ENCODE measurements around the gene DNM2. TPM values are rescaled to one million over a fixed set of nuclear protein-coding genes. Genes with fewer than 3 reads are reported as not detected.
A peak's percentile ranks its signal among the peaks of the same experiment; 100 is the strongest.
"Not testable (repeated sequence)": the region's sequence is repeated elsewhere in the genome, so short reads cannot be mapped to it uniquely, and the experiment has no call there.

The DNM2 gene
- 100 to 1,000 TPM; 403 to 422 TPM for total RNA-seq

DNA sequence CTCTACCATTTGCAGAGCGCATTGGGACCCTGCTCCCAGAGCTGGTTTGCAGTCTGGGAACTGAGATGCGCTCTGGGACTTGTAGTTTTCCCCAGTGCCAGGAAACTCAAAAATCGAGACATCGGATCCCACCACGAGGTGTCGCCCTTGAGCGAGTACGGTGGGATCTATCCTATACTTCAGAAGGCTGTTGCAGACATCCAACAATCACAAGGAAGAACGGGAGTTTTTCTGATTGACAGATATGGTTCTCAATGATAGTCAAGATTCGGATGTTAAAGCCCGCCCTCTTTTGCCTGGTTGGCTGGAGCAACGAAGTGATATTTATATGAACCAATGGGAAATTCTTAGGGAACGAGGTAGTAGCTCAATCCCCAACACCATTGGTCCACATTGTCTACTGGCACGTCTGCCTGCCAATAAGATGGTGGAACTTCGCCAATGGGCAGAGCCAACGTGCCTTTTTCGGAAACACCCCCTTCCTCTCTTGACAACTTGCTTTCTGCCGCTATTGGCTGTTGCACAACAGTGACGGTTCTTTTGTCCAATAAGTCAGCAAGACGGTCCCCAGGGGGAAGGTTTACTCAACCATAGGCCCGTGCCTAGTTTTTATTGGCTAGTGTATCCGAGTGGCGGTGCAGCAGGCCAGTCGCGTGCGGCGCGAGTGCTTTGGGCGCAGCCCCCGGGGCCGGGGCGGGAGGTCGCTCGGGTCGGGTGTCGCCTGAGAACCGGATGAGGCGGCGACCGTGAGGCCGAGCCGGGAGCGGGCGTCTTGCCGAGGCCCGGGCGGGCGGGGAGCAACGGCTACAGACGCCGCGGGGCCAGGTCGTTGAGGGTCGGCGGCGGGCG is at the start of gene DNM2:
DNM2 (plus strand) TSS at position 724 of the 849 bp plus-strand sequence. CDS start 164 bp downstream, outside the sequence.
- Mint-ChIP-seq H3K4me1 (ENCODE audit: low read depth in 2 of 2) (peaks cover 23 to 27% of the 10 kb centered on the region in 2 donors), H3K27ac (peak within 1 kb of the TSS; percentile 84 to 91)

DNA sequence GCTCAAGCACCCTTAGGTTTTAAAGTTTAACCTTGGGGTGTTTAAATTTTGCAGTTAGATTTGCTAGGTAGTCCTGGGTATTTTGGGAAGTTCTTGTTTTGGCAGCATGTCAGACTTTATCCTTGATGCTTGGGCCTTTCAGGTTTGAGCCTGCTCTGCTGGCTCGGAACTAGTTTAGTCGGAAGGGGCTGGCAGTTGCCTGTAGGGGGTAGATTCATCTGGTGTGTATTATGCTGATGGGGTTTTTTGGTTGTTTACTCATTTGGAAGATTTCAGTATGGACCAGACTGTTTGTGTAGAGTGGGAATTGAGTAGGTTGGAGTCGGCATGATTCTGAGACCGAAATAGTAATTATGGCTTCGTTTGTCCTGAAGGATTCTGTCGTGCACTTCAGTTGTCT is 48.6 kb upstream of the DNM2 start:
- no peak for ATAC-seq
- H3K36me3 Mint-ChIP-seq: no peaks in the 10 kb centered on the region
- no peaks in the 10 kb centered on the region for H3K9me3 Mint-ChIP-seq
- H3K27ac Mint-ChIP-seq: peak overlapping the region in 1 of 2 donors; percentile 20
- no peaks in the 10 kb centered on the region for H3K27me3 Mint-ChIP-seq
- no peak overlapping the region for H3K4me3 Mint-ChIP-seq
- no peak for DNase-seq (ENCODE audit: low spot score)
- peaks cover 28 to 32% of the 10 kb centered on the region in 2 donors for H3K4me1 Mint-ChIP-seq (ENCODE audit: low read depth in 2 of 2)

More for the DNA sequence above, at the start of gene DNM2:
- Mint-ChIP-seq H3K4me3 (peak within 1 kb of the TSS; percentile 100), H3K9me3 (no peaks in the 10 kb centered on the region), H3K36me3 (peaks cover 4% of the 10 kb centered on the region), H3K27me3 (no peaks in the 10 kb centered on the region)
- DNase-seq (ENCODE audit: low spot score) (peak; percentile 100), ATAC-seq (peak; percentile 94 to 95)

DNA sequence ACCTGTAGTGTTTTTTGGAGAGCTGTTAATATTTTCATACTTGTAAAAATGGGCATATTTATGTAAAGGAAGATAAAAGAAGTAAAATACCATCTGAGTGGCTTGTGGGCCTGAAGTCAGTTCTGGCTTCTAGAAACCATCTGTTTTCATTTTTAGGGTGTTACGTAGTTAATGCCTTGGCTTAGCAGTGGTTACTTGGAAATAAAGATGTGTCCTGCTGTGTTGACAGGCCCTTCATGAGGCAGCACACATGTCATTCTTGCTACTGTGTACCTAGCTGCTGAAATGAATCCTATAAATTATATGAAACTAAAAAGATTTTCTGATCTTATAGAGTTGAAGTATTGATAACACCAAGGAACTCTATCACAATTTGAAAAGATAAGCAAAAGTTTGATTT is 47.7 kb upstream of the DNM2 start:
- Mint-ChIP-seq H3K27ac (peak overlapping the region in 1 of 2 donors; percentile 20), H3K27me3 (no peaks in the 10 kb centered on the region), H3K4me3 (no peak overlapping the region), H3K36me3 (no peaks in the 10 kb centered on the region), H3K9me3 (no peaks in the 10 kb centered on the region), H3K4me1 (ENCODE audit: low read depth in 2 of 2) (peaks cover 28 to 30% of the 10 kb centered on the region in 2 donors)
- no peak for ATAC-seq
- no peak for DNase-seq (ENCODE audit: low spot score)

DNA sequence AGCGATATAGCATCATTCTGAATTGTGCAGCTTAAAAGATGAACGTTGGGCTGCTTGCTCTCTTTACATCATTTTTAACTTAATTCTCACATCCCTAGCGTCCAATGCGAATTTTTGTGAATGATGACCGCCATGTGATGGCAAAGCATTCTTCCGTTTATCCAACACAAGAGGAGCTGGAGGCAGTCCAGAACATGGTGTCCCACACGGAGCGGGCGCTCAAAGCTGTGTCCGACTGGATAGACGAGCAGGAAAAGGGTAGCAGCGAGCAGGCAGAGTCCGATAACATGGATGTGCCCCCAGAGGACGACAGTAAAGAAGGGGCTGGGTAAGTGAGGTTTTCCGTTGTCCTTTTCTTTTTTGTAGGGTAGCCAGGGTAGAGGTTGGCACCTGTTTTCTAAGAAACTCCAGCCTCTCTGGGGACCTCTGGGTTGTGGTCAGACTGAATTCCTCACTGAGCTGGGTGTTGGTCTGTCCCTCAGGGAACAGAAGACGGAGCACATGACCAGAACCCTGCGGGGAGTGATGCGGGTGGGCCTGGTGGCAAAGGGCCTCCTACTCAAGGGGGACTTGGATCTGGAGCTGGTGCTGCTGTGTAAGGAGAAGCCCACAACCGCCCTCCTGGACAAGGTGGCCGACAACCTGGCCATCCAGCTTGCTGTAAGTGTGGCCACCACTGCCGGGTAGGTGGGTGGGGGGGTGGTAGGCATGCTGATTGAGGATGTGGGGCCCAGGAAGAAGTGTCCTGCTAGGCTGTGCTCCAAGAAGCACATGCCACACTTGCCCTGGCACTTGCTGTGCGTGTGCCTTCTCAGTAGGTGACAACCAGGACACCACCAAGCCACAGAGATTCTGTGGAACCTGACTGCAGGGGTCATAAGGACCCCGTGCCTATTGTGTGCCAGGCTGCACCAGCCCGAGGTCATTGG is 46.7 kb upstream of the DNM2 start:
- H3K27ac Mint-ChIP-seq: no peak overlapping the region

DNA sequence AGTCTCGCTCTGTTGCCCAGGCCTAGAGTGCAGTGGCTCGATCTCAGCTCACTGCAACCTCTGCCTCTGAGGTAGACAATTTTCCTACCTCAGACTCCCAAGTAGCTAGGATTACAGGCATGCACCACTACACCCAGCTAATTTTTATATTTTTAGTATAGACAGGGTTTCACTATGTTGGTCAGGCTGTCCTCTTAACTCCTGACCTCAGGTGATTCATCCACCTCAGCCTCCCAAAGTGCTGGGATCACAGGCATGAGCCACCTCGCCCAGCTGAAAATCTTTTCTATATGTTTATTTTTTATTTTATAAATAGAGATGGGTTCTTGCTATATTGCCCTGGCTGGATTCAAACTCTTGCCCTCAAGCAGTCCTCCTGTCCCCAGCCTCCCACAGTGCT is 46.0 kb upstream of the DNM2 start:
- H3K4me3 Mint-ChIP-seq; H3K27ac Mint-ChIP-seq; H3K9me3 Mint-ChIP-seq; ATAC-seq; H3K36me3 Mint-ChIP-seq; DNase-seq (ENCODE audit: low spot score); H3K27me3 Mint-ChIP-seq: not testable (repeated sequence)
- peaks cover 28 to 30% of the 10 kb centered on the region in 2 donors for H3K4me1 Mint-ChIP-seq (ENCODE audit: low read depth in 2 of 2)

More for the DNA sequence above, 46.7 kb upstream of the DNM2 start:
- peaks cover 28 to 30% of the 10 kb centered on the region in 2 donors for H3K4me1 Mint-ChIP-seq (ENCODE audit: low read depth in 2 of 2)
- ATAC-seq (no peak), DNase-seq (ENCODE audit: low spot score) (no peak)
- H3K9me3 Mint-ChIP-seq: no peaks in the 10 kb centered on the region
- no peaks in the 10 kb centered on the region for H3K27me3 Mint-ChIP-seq
- no peaks in the 10 kb centered on the region for H3K36me3 Mint-ChIP-seq
- no peak overlapping the region for H3K4me3 Mint-ChIP-seq

DNA sequence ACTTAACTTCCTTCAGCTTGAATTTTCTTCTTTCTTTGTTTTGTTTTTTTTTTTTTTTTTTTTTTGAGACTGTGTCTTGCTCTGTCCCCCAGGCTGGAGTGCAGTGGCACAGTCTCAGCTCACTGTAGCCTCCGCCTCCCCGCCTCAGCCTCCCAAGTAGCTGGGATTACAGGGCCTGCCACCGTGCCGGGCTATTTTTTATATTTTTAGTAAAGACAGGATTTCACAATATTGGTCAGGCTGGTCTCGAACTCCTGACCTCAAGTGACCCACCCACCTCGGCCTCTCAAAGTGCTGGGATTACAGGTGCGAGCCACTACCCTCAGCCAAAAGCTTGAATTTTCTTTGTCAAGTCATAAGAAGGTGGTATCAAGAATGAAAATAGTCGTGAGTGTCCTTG is 42.7 kb upstream of the DNM2 start:
- H3K4me1 Mint-ChIP-seq (ENCODE audit: low read depth in 2 of 2): peaks cover 6 to 11% of the 10 kb centered on the region in 2 donors
- not testable (repeated sequence) for DNase-seq (ENCODE audit: low spot score); H3K9me3 Mint-ChIP-seq; H3K36me3 Mint-ChIP-seq; ATAC-seq; H3K4me3 Mint-ChIP-seq; H3K27me3 Mint-ChIP-seq; H3K27ac Mint-ChIP-seq

DNA sequence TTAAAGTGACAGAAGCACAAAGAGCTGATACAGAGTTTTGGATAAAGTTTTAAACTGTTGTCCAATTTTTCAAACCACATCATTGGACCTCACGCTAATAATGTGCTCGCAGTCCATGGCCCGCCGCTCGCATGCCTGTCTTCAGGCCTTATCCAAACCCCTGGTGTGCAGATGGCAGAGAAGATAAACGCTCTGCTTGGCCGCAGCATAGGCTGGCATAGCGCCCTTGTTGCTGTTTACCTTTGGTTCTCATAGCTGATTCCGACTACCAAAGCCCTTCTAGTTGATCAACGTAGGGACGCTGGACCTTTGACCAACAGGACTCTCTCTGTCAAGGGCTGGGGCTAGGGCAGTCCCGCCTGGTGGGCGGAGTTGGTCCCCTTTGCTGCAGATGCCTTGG is 40.1 kb upstream of the DNM2 start:
- ATAC-seq: no peak
- no peak for DNase-seq (ENCODE audit: low spot score)
- H3K27ac Mint-ChIP-seq: no peak overlapping the region
- peaks cover 0 to 5% of the 10 kb centered on the region in 2 donors for H3K4me1 Mint-ChIP-seq (ENCODE audit: low read depth in 2 of 2)
- H3K4me3 Mint-ChIP-seq: no peak overlapping the region
- H3K27me3 Mint-ChIP-seq: no peaks in the 10 kb centered on the region
- H3K9me3 Mint-ChIP-seq: no peaks in the 10 kb centered on the region
- peaks cover 7% of the 10 kb centered on the region for H3K36me3 Mint-ChIP-seq

DNA sequence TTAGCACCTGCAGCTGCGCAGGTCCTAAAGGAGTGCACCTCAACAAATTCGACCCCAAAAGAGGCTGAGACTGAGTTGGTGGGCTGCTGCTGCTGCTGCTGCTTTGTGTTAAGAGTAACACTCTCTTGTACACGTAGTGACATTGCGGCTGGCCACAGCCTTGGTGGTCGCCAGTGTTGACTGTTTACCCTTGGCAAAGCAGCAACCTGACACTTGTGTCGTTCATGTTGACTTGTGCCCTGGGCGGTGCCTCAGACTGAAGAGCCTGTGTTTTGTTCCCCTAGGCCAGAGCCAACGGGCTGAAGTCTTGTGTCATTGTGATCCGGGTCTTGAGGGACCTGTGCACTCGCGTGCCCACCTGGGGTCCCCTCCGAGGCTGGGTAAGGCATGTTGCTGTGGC is 39.1 kb upstream of the DNM2 start:
- H3K4me3 Mint-ChIP-seq: no peak overlapping the region
- peaks cover 0 to 3% of the 10 kb centered on the region in 2 donors for H3K4me1 Mint-ChIP-seq (ENCODE audit: low read depth in 2 of 2)
- DNase-seq (ENCODE audit: low spot score) (no peak), ATAC-seq (peak in 1 of 2 donors; percentile 8)
- H3K27me3 Mint-ChIP-seq: no peaks in the 10 kb centered on the region
- no peaks in the 10 kb centered on the region for H3K9me3 Mint-ChIP-seq
- H3K27ac Mint-ChIP-seq: no peak overlapping the region
- H3K36me3 Mint-ChIP-seq: peaks cover 7% of the 10 kb centered on the region

DNA sequence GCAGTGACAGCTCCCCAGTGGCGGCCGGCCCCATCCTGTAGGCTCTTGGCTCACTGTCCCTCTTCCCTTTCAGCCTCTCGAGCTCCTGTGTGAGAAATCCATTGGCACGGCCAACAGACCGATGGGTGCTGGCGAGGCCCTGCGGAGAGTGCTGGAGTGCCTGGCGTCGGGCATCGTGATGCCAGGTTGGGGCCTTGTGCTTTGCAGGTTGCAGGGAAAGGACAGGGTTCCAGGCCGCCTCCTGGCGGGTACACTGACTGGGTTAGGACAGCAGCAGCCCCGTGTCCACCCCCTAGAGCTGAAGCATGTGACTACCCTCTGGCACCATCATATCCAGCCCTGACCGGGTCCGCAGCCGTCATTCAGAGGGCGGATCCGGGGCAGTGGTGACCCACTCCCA is 38.1 kb upstream of the DNM2 start:
- Mint-ChIP-seq H3K27ac (no peak overlapping the region), H3K4me3 (no peak overlapping the region), H3K4me1 (ENCODE audit: low read depth in 2 of 2) (peaks cover 0 to 3% of the 10 kb centered on the region in 2 donors), H3K36me3 (peaks cover 13% of the 10 kb centered on the region), H3K9me3 (no peaks in the 10 kb centered on the region), H3K27me3 (no peaks in the 10 kb centered on the region)
- DNase-seq (ENCODE audit: low spot score) (no peak), ATAC-seq (no peak)

DNA sequence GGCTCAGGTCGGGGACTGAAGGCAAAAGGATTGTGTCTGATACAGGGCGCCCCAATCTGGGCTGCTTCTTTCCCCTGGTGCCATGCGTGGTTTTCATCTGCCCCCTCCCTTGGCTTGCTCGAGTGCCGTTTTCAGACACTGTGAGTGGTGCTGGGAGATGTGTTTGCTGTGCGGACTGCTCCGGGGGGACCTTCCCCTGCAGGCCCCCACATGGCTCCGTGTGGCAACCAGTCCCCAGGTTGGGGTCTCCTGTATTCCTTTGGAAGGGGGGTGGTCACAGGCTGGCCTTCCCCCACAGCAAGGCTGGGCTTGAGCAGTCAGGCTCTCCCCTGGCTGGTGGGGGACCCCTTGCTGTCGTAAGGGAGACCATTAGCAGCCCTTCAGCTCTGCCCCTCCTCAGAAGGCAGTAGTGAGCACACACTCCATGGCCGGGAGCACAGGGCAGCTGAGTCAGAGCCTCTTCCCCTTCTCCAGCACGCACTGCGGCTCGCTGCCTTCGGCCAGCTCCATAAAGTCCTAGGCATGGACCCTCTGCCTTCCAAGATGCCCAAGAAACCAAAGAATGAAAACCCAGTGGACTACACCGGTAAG is 37.2 kb upstream of the DNM2 start:
- H3K36me3 Mint-ChIP-seq: peaks cover 13% of the 10 kb centered on the region
- no peaks in the 10 kb centered on the region for H3K27me3 Mint-ChIP-seq
- H3K27ac Mint-ChIP-seq: no peak overlapping the region
- ATAC-seq (no peak), DNase-seq (ENCODE audit: low spot score) (no peak)
- H3K4me1 Mint-ChIP-seq (ENCODE audit: low read depth in 2 of 2): peaks cover 0 to 3% of the 10 kb centered on the region in 2 donors
- H3K9me3 Mint-ChIP-seq: no peaks in the 10 kb centered on the region
- H3K4me3 Mint-ChIP-seq: no peak overlapping the region

DNA sequence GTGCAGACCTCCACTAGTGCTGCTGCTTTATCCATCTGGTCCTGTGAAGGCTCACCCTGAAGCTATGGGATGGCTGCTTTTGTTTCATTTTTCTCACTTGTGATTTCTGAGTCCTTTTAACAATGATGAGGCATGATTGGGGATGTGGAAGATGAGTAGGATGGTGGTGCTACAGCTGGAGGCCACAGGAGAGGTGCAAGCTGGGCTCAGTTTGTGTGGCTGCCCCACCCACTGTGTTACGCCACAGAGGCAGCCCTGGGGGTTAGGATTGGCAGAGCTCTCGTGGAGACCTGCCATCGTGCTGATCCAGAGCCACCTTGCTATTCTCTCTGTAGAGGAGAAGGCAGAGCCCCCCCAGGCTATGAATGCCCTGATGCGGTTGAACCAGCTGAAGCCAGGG is 36.2 kb upstream of the DNM2 start:
- Mint-ChIP-seq H3K9me3 (no peaks in the 10 kb centered on the region), H3K4me3 (no peak overlapping the region), H3K27ac (no peak overlapping the region), H3K36me3 (peaks cover 13% of the 10 kb centered on the region), H3K27me3 (no peaks in the 10 kb centered on the region), H3K4me1 (ENCODE audit: low read depth in 2 of 2) (peaks cover 0 to 3% of the 10 kb centered on the region in 2 donors)
- no peak for ATAC-seq
- DNase-seq (ENCODE audit: low spot score): no peak

DNA sequence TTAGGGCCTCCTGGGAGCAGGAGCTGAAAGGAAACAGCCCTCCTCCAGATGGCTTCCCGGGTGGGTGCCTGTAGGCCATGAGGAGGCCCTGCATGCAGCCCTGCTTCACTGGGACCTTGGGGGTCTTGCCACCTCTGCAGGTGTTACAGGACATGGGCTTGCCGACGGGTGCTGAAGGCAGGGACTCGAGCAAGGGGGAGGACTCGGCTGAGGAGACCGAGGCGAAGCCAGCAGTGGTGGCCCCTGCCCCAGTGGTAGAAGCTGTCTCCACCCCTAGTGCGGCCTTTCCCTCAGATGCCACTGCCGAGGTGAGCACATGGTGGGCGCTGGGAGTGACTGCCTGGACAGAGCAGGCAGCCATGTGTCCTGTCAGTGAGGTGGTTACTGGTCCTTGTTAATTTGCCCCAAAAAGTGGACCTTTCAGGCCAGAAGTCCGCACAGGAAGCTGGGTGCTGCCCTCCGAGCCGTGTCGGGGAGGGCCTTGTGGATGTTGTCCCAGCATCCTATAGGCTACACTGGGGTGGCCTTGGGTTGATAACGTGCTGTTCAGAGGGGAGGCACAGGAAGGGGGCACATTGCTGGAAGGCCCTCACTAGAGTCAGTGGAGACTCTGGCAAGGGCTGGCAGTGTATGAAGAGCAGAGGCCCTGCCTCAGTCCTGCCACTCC is 35.3 kb upstream of the DNM2 start:
- DNase-seq (ENCODE audit: low spot score): no peak
- H3K27ac Mint-ChIP-seq: no peak overlapping the region
- no peaks in the 10 kb centered on the region for H3K9me3 Mint-ChIP-seq
- H3K4me3 Mint-ChIP-seq: no peak overlapping the region
- H3K4me1 Mint-ChIP-seq (ENCODE audit: low read depth in 2 of 2): peaks cover 0 to 3% of the 10 kb centered on the region in 2 donors
- H3K27me3 Mint-ChIP-seq: no peaks in the 10 kb centered on the region
- H3K36me3 Mint-ChIP-seq: peaks cover 13% of the 10 kb centered on the region
- no peak for ATAC-seq

DNA sequence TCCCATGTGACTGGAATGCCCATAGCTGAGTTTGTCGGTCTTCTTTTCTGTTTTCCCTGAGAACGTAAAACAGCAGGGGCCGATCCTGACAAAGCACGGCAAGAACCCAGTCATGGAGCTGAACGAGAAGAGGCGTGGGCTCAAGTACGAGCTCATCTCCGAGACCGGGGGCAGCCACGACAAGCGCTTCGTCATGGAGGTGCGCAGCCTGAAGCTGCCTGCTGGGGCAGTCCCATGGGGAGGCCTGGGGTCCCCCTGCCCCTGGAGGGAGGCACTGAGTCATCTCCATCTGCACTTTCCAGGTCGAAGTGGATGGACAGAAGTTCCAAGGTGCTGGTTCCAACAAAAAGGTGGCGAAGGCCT is 34.8 kb upstream of the DNM2 start:
- Mint-ChIP-seq H3K4me3 (no peak overlapping the region), H3K9me3 (no peaks in the 10 kb centered on the region), H3K36me3 (peaks cover 13% of the 10 kb centered on the region), H3K27me3 (no peaks in the 10 kb centered on the region), H3K4me1 (ENCODE audit: low read depth in 2 of 2) (peaks cover 0 to 3% of the 10 kb centered on the region in 2 donors), H3K27ac (no peak overlapping the region)
- no peak for DNase-seq (ENCODE audit: low spot score)
- no peak for ATAC-seq

Measured in natural killer cell treated with Interleukin-12 subunit alpha and Interleukin-12 subunit beta and Interleukin-15 and Interleukin-18, amount 100 ng/mL, for 72 hours (primary cell).